Fibroblast of skin of right quadriceps (primary cell): Measurements from ENCODE around the gene USP24.

Source experiments
- DNase-seq: peaks from one replicate; pipeline ENCODE4 v3.0.0-alpha.2; 2013

The USP24 gene

GRCh38 chr1:55155522-55155921 is 59.6 kb downstream of the USP24 start:
- peak; percentile 9 for DNase-seq

- DNase-seq, result no peak
Observed at GRCh38 chr1:55154616-55155015, 60.5 kb downstream of the USP24 start.

GRCh38 chr1:55153031-55153430 is 62.1 kb downstream of the USP24 start:
- no peak for DNase-seq

- no peak for DNase-seq
Observed at GRCh38 chr1:55150880-55151588, 64.1 kb downstream of the USP24 start.

- no peak for DNase-seq
Observed at GRCh38 chr1:55148676-55149075, 66.5 kb downstream of the USP24 start.

- no peak for DNase-seq
Observed at GRCh38 chr1:55147524-55147923, 67.6 kb downstream of the USP24 start.

- no peak for DNase-seq
Observed at GRCh38 chr1:55146781-55147180, 68.4 kb downstream of the USP24 start.

- DNase-seq, result no peak
Observed at GRCh38 chr1:55144886-55145285, 70.3 kb downstream of the USP24 start.

- DNase-seq, result no peak
Observed at GRCh38 chr1:55143684-55144083, 71.5 kb downstream of the USP24 start.

GRCh38 chr1:55141295-55141893 is 73.8 kb downstream of the USP24 start:
- no peak for DNase-seq

GRCh38 chr1:55140546-55140983 is 74.6 kb downstream of the USP24 start:
- DNase-seq, result peak; percentile 90

- DNase-seq, result no peak
Observed at GRCh38 chr1:55140137-55140536, 75.0 kb downstream of the USP24 start.

- DNase-seq, result no peak
Observed at GRCh38 chr1:55138823-55139222, 76.3 kb downstream of the USP24 start.

- DNase-seq, result no peak
Observed at GRCh38 chr1:55134152-55134808, 80.9 kb downstream of the USP24 start.

- peak; percentile 45 for DNase-seq
Observed at GRCh38 chr1:55131801-55132200, 83.4 kb downstream of the USP24 start.

GRCh38 chr1:55131218-55131617 is 83.9 kb downstream of the USP24 start:
- DNase-seq, result no peak

GRCh38 chr1:55129194-55129728 is 85.9 kb downstream of the USP24 start:
- peak; percentile 30 for DNase-seq

GRCh38 chr1:55128418-55128995 is 86.7 kb downstream of the USP24 start:
- no peak for DNase-seq

- peak; percentile 2 for DNase-seq
Observed at GRCh38 chr1:55127827-55128343, 87.3 kb downstream of the USP24 start.

GRCh38 chr1:55124470-55124869 is 90.7 kb downstream of the USP24 start:
- DNase-seq, result no peak

- no peak for DNase-seq
Observed at GRCh38 chr1:55120538-55120937, 94.6 kb downstream of the USP24 start.

GRCh38 chr1:55118651-55119329 is 96.4 kb downstream of the USP24 start:
- DNase-seq, result no peak

GRCh38 chr1:55117941-55118340 is 97.2 kb downstream of the USP24 start:
- DNase-seq, result no peak
